Fibroblast of lung (primary cell): Measurements from ENCODE around the gene METTL25.

Experiments used
- CTCF ChIP-seq, 2 donors: IDR thresholded peaks in 1 of 2; conservative IDR thresholded peaks in 1 of 2; 1 replicate in 1 of 2; 2 replicates in 1 of 2; pipeline ENCODE4 v1.5.1; 2011 to 2012; ENCODE audit warnings: low read length in 2 of 2, control low read depth in 1 of 2, inconsistent platforms in 1 of 2, low read depth in 1 of 2, mild to moderate bottlenecking in 1 of 2
- EZH2 ChIP-seq: IDR thresholded peaks from 2 replicates; pipeline ENCODE4 v1.5.1; 2012; ENCODE audit warnings: low read length, control low read depth, mild to moderate bottlenecking; ENCODE audit errors: missing control alignments

GRCh38 chr12:82438356-82438755 is 80.0 kb downstream of the METTL25 start:
- no peak for TF ChIP-seq CTCF (conservative IDR thresholded peaks at IDR 0.05 in 1 of 2, IDR thresholded peaks at IDR 0.05 in 1 of 2; ENCODE audit: low read depth in 1 of 2, low read length in 2 of 2)
- no peak for TF ChIP-seq EZH2
